ENCODE results near the gene EPHX1.
"Not testable (repeated sequence)": the region's sequence is repeated elsewhere in the genome, so short reads cannot be mapped to it uniquely, and the experiment has no call there.

Gene EPHX1

GRCh38 chr1:225812488-225813213, 2.7 kb downstream of the EPHX1 start:
- H3K27ac ChIP-seq (ENCODE audit: low read length) = no peak overlapping the region

DNA sequence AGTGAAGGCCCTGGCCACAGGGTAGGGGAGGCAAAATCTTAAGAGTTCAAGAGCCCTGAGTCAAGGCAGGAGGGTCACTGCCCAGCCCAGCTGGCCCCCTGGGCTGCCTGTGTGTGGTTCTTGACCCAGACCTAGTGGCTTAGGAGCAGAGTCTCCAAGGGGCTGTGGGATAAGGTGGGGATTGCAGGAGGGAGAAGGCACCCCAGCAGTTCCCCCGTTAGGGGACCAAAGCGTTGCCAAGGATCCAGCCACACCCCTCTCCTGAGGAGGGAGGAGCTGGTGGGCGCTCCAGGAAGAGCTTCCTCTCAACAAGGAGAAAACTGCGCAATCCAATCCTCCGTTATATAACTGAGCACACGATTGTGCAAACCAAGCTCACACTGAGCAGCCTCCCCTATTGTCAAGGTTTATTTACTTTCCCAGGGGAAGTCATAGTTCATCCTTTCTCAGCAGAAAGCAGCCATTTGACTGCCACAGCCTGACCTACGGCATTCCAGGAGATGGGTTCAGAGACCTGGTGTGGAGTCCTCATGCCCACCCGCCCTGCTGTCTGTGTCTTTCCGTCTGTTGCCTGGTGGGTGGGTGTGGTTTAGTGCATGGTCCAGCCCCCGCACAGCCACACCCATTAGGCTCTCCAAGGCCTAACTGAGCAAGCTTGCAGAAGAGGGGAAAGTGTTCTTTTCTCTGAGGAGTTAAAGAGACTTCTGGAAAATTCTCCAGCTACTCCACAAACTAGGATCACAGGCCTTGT, 3.5 kb downstream of the EPHX1 start:
- no peak overlapping the region for H3K4me3 ChIP-seq (ENCODE audit: low read length)
- peaks cover 33% of the 10 kb centered on the region for H3K4me1 ChIP-seq (ENCODE audit: control insufficient read depth, low read depth, low read length)
- no peak overlapping the region for H3K9ac ChIP-seq (ENCODE audit: low read length)
- H3K9me3 ChIP-seq (ENCODE audit: control insufficient read depth, low read depth, low read length) = no peaks in the 10 kb centered on the region
- no peaks in the 10 kb centered on the region for H3K36me3 ChIP-seq (ENCODE audit: control insufficient read depth, low read depth, low read length)
- H3K27me3 ChIP-seq (ENCODE audit: control insufficient read depth, insufficient read depth, low read length) = peaks cover 10% of the 10 kb centered on the region
- H3K27ac ChIP-seq (ENCODE audit: low read length) = no peak overlapping the region

More at GRCh38 chr1:225812488-225813213, 2.7 kb downstream of the EPHX1 start:
- no peaks in the 10 kb centered on the region for H3K36me3 ChIP-seq (ENCODE audit: control insufficient read depth, low read depth, low read length)
- no peak overlapping the region for H3K4me3 ChIP-seq (ENCODE audit: low read length)
- peaks cover 10% of the 10 kb centered on the region for H3K27me3 ChIP-seq (ENCODE audit: control insufficient read depth, insufficient read depth, low read length)
- H3K9me3 ChIP-seq (ENCODE audit: control insufficient read depth, low read depth, low read length) = no peaks in the 10 kb centered on the region
- peaks cover 26% of the 10 kb centered on the region for H3K4me1 ChIP-seq (ENCODE audit: control insufficient read depth, low read depth, low read length)
- H3K9ac ChIP-seq (ENCODE audit: low read length) = no peak overlapping the region

DNA sequence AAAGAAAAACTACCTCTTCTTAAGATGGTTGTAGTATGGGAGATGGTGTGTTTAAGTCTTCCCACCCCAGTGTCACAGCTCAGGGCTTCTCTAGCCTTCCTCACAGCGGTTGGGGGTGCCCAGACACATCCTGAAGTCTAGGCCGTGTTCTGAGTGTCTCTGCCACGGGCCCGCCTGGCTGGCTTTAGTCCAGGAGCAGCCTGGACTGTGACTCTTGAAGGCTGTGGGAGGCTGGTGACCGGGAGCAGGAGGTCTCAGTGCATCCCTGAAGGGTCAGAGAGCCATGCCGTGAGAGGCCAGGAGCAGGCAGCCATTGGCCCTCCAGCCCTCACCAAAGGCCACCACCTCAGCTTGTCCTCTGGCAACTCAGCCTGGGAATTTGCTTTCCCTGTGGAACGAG, 4.5 kb downstream of the EPHX1 start:
- H3K36me3 ChIP-seq (ENCODE audit: control insufficient read depth, low read depth, low read length) = no peaks in the 10 kb centered on the region
- H3K9ac ChIP-seq (ENCODE audit: low read length) = no peak overlapping the region
- no peaks in the 10 kb centered on the region for H3K9me3 ChIP-seq (ENCODE audit: control insufficient read depth, low read depth, low read length)
- H3K4me1 ChIP-seq (ENCODE audit: control insufficient read depth, low read depth, low read length) = peaks cover 34% of the 10 kb centered on the region
- no peak overlapping the region for H3K4me3 ChIP-seq (ENCODE audit: low read length)
- peaks cover 10% of the 10 kb centered on the region for H3K27me3 ChIP-seq (ENCODE audit: control insufficient read depth, insufficient read depth, low read length)
- H3K27ac ChIP-seq (ENCODE audit: low read length) = no peak overlapping the region

- not testable (repeated sequence) for H3K36me3 ChIP-seq (ENCODE audit: control insufficient read depth, low read depth, low read length); H3K27ac ChIP-seq (ENCODE audit: low read length); H3K9me3 ChIP-seq (ENCODE audit: control insufficient read depth, low read depth, low read length); H3K9ac ChIP-seq (ENCODE audit: low read length); H3K27me3 ChIP-seq (ENCODE audit: control insufficient read depth, insufficient read depth, low read length); H3K4me3 ChIP-seq (ENCODE audit: low read length)
- peaks cover 34% of the 10 kb centered on the region for H3K4me1 ChIP-seq (ENCODE audit: control insufficient read depth, low read depth, low read length)
Measured at GRCh38 chr1:225815090-225815489, 5.2 kb downstream of the EPHX1 start.

DNA sequence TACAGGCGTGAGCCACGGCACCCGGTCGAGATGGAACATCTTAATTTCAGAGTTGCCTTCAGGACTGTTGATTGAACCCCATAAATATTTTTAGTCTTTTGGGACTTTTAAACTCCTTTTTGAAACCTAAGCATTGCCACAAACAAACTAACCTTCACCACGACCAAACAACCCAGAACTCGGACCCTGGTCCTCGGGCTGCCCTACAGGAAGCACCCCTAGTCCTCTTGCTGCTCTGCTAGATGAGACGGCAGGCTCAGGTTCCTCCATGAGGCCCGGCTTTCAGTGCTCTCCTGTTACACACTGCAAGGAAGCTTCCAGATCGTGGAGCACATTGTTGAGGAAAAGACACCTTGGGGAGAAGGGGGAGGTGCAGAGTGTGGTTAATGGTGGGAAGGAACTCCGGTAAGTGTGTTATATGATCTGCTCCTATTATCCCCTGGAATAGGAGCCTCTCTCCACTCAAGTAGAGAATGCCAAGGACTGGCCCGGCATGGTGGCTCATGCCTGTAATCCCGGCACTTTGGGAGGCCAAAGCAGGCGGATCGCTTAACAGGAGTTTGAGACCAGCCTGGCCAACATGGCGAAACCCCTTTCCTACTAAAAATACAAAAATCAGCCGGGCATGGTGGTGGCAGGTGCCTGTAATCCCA, 5.7 kb downstream of the EPHX1 start:
- H3K9ac ChIP-seq (ENCODE audit: low read length) = no peak overlapping the region
- no peak overlapping the region for H3K27ac ChIP-seq (ENCODE audit: low read length)
- H3K4me3 ChIP-seq (ENCODE audit: low read length) = no peak overlapping the region
- peaks cover 34% of the 10 kb centered on the region for H3K4me1 ChIP-seq (ENCODE audit: control insufficient read depth, low read depth, low read length)
- H3K27me3 ChIP-seq (ENCODE audit: control insufficient read depth, insufficient read depth, low read length) = peaks cover 10% of the 10 kb centered on the region
- no peaks in the 10 kb centered on the region for H3K36me3 ChIP-seq (ENCODE audit: control insufficient read depth, low read depth, low read length)
- H3K9me3 ChIP-seq (ENCODE audit: control insufficient read depth, low read depth, low read length) = no peaks in the 10 kb centered on the region

GRCh38 chr1:225816643-225817538, 7.0 kb downstream of the EPHX1 start:
- Histone ChIP-seq H3K27me3 (ENCODE audit: control insufficient read depth, insufficient read depth, low read length) (no peaks in the 10 kb centered on the region), H3K9ac (ENCODE audit: low read length) (peak overlapping the region; percentile 6), H3K36me3 (ENCODE audit: control insufficient read depth, low read depth, low read length) (no peaks in the 10 kb centered on the region), H3K4me1 (ENCODE audit: control insufficient read depth, low read depth, low read length) (peaks cover 28% of the 10 kb centered on the region), H3K9me3 (ENCODE audit: control insufficient read depth, low read depth, low read length) (no peaks in the 10 kb centered on the region), H3K4me3 (ENCODE audit: low read length) (no peak overlapping the region), H3K27ac (ENCODE audit: low read length) (no peak overlapping the region)

- Histone ChIP-seq H3K9ac (ENCODE audit: low read length) (peak overlapping the region; percentile 6), H3K4me1 (ENCODE audit: control insufficient read depth, low read depth, low read length) (peaks cover 28% of the 10 kb centered on the region), H3K27me3 (ENCODE audit: control insufficient read depth, insufficient read depth, low read length) (no peaks in the 10 kb centered on the region), H3K36me3 (ENCODE audit: control insufficient read depth, low read depth, low read length) (no peaks in the 10 kb centered on the region), H3K27ac (ENCODE audit: low read length) (no peak overlapping the region), H3K4me3 (ENCODE audit: low read length) (no peak overlapping the region), H3K9me3 (ENCODE audit: control insufficient read depth, low read depth, low read length) (no peaks in the 10 kb centered on the region)
Measured at GRCh38 chr1:225817611-225818061, 7.7 kb downstream of the EPHX1 start.

- Histone ChIP-seq H3K4me1 (ENCODE audit: control insufficient read depth, low read depth, low read length) (peaks cover 28% of the 10 kb centered on the region), H3K36me3 (ENCODE audit: control insufficient read depth, low read depth, low read length) (no peaks in the 10 kb centered on the region), H3K27ac (ENCODE audit: low read length) (no peak overlapping the region), H3K9me3 (ENCODE audit: control insufficient read depth, low read depth, low read length) (no peaks in the 10 kb centered on the region), H3K9ac (ENCODE audit: low read length) (no peak overlapping the region), H3K27me3 (ENCODE audit: control insufficient read depth, insufficient read depth, low read length) (no peaks in the 10 kb centered on the region), H3K4me3 (ENCODE audit: low read length) (no peak overlapping the region)
Measured at GRCh38 chr1:225818229-225818628, 8.3 kb downstream of the EPHX1 start.

- Histone ChIP-seq H3K9ac (ENCODE audit: low read length) (no peak overlapping the region), H3K4me1 (ENCODE audit: control insufficient read depth, low read depth, low read length) (peaks cover 29% of the 10 kb centered on the region), H3K36me3 (ENCODE audit: control insufficient read depth, low read depth, low read length) (no peaks in the 10 kb centered on the region), H3K4me3 (ENCODE audit: low read length) (no peak overlapping the region), H3K27me3 (ENCODE audit: control insufficient read depth, insufficient read depth, low read length) (no peaks in the 10 kb centered on the region), H3K9me3 (ENCODE audit: control insufficient read depth, low read depth, low read length) (no peaks in the 10 kb centered on the region), H3K27ac (ENCODE audit: low read length) (no peak overlapping the region)
Measured at GRCh38 chr1:225819346-225820192, 9.6 kb downstream of the EPHX1 start.

DNA sequence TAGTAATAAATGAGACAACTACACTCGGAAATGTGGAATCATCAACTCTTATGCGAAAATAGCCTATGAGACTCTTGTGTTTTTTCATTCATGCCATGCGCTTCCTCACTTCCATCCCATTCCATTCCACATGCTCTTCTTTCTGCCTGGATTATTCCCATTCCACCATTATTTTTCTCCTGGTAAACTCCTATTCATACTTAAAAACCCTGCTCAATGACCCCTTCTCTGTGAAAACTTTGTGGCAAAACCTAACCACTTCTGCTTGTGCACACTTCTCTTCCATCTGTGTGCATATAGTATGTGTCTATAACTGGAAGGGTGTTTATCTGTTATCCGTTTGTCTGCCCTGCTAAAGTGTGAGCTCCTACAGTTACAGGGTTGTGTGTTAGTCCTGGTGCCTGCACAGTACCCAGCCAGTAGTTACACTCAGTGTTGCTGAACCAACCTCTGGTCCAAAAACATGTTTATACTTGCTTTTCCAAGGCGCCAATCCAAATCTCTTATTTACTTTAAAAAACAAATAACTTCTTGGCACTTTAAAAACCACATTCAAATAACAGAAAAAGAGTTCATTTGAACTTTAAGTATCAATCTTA, 10.7 kb downstream of the EPHX1 start:
- H3K4me1 ChIP-seq (ENCODE audit: control insufficient read depth, low read depth, low read length) = peaks cover 36% of the 10 kb centered on the region
- no peak overlapping the region for H3K4me3 ChIP-seq (ENCODE audit: low read length)
- no peak overlapping the region for H3K27ac ChIP-seq (ENCODE audit: low read length)

More for the DNA sequence above, 10.7 kb downstream of the EPHX1 start:
- H3K9me3 ChIP-seq (ENCODE audit: control insufficient read depth, low read depth, low read length) = no peaks in the 10 kb centered on the region
- no peaks in the 10 kb centered on the region for H3K27me3 ChIP-seq (ENCODE audit: control insufficient read depth, insufficient read depth, low read length)
- no peak overlapping the region for H3K9ac ChIP-seq (ENCODE audit: low read length)
- no peaks in the 10 kb centered on the region for H3K36me3 ChIP-seq (ENCODE audit: control insufficient read depth, low read depth, low read length)

Data from iPS-18a (cell line).